Spleen (tissue), 13 donors: ENCODE data around the gene ROGDI. TPM values are rescaled to one million over a fixed set of nuclear protein-coding genes. Genes with fewer than 3 reads are reported as not detected.

Source experiments
- DNase-seq: peaks from one replicate; pipeline ENCODE4 v3.0.0-alpha.2; 2020
- H3K27ac ChIP-seq, 8 donors: fragments of 200-600 bp; sonication (generic) in 7 of 8; 1 replicate in 4 of 8; 2 replicates in 4 of 8; pipeline versions ENCODE4 v1.5.0 to v1.8.0; 2016 to 2021; ENCODE audit warnings: inconsistent platforms in 4 of 8, mild to moderate bottlenecking in 4 of 8, moderate library complexity in 1 of 8
- H3K27me3 ChIP-seq, 7 donors: fragments of 200-600 bp; sonication (generic) in 6 of 7; replicated peaks in 1 of 7; 1 replicate in 4 of 7; 2 replicates in 3 of 7; pipeline versions ENCODE4 v1.5.0 to v1.8.0; 2016 to 2021; ENCODE audit warnings: inconsistent platforms in 3 of 7, mild to moderate bottlenecking in 1 of 7
- H3K36me3 ChIP-seq, 6 donors: fragments of 200-600 bp; sonication (generic) in 5 of 6; 1 replicate in 4 of 6; 2 replicates in 2 of 6; pipeline versions ENCODE4 v1.5.0 to v1.8.0; 2016 to 2021; ENCODE audit warnings: inconsistent platforms in 2 of 6
- H3K4me1 ChIP-seq, 6 donors: fragments of 200-600 bp; sonication (generic) in 5 of 6; 1 replicate in 3 of 6; 2 replicates in 3 of 6; pipeline versions ENCODE4 v1.5.0 to v1.8.0; 2016 to 2021; ENCODE audit warnings: inconsistent platforms in 3 of 6
- H3K4me3 ChIP-seq, 8 donors: fragments of 200-600 bp; sonication (generic) in 7 of 8; 1 replicate in 4 of 8; 2 replicates in 4 of 8; pipeline versions ENCODE4 v1.5.0 to v1.8.0; 2016 to 2021; ENCODE audit warnings: inconsistent platforms in 4 of 8, mild to moderate bottlenecking in 4 of 8, moderate library complexity in 2 of 8
- H3K9me3 ChIP-seq, 8 donors: fragments of 200-600 bp; sonication (generic) in 7 of 8; 1 replicate in 4 of 8; 2 replicates in 4 of 8; pipeline versions ENCODE4 v1.5.0 to v1.8.0; 2016 to 2021; ENCODE audit warnings: inconsistent platforms in 4 of 8
- POLR2A ChIP-seq, 3 donors: fragments of 450-650 bp; IDR thresholded peaks; one replicate each; pipeline ENCODE4 v1.5.1; 2017; ENCODE audit warnings: antibody characterized with exemption in 3 of 3, mild to moderate bottlenecking in 1 of 3
- POLR2AphosphoS5 ChIP-seq, 3 donors: sonication (generic); formaldehyde crosslinking; IDR thresholded peaks; one replicate each; pipeline ENCODE4 v1.5.1; 2017; ENCODE audit warnings: antibody characterized with exemption in 3 of 3
- WGBS, 5 donors: extraction: QIAGEN DNeasy Blood & Tissue Kit in 3 of 5; methylation state at CpG; one replicate each; pipeline versions ENCODE4 v1.1.5 to v1.1.7; 2013 to 2018; 5-methylcytosine and 5-hydroxymethylcytosine counted together
- intact Hi-C: fragments of 100-400 bp; cut with DNase I; formaldehyde crosslinking; loops from one replicate; pipeline ENCODE4 v1.15.0; 2023; ENCODE audit warnings: low total_unique reads
- long read RNA-seq, 2 donors: transcript quantifications; one replicate each; lab custom pipeline, GENCODE V29; 2026
- polyA plus RNA-seq, 3 donors: library from polyadenylated mRNA; stranded (reverse); fragments of 200-250 nt; gene quantifications; one replicate each; pipeline ENCODE4 v1.2.1, GENCODE V29; 2013
- total RNA-seq, 7 donors: library from RNA; depleted of rRNA in 3 of 7; stranded (reverse); fragments of >200 nt in 3 of 7; fragmentation: NEBNext Ultra II Directional in 4 of 7; extraction: Animal tissue kit (Norgen Biotek cat#: 25700) in 4 of 7; gene quantifications; one replicate each; pipeline versions ENCODE4 v1.1.0 to v1.2.1, GENCODE V29; 2016 to 2021
- TF ChIP-seq, protein P1 (sequence below), 11 experiments: fragments of 200-600 bp in 7 of 11; fragments of 450-650 bp in 4 of 11; sonication (generic) in 4 of 11; IDR thresholded peaks in 8 of 11; conservative IDR thresholded peaks in 3 of 11; 1 replicate in 7 of 11; 2 replicates in 4 of 11; pipeline versions ENCODE4 v1.4.0 to v1.8.0; 2016 to 2021; ENCODE audit warnings: antibody characterized with exemption in 11 of 11, inconsistent platforms in 4 of 11, mild to moderate bottlenecking in 1 of 11
- donor health status: healthy with polysubstance abuse.
- donor health status: DM: no; HTN: no; CAD: no; lungs with moderate emphysema.
- donor health status: DM: no; HTN: no; CAD: no.
- donor health status: Bipolar disorder and iron deficiency.
- donor health status: healthy.
- donor health status: DM: no; HTN: no; CAD: no.
- donor health status: DM: yes; HTN: yes; CAD: no.

Gene ROGDI, protein sequence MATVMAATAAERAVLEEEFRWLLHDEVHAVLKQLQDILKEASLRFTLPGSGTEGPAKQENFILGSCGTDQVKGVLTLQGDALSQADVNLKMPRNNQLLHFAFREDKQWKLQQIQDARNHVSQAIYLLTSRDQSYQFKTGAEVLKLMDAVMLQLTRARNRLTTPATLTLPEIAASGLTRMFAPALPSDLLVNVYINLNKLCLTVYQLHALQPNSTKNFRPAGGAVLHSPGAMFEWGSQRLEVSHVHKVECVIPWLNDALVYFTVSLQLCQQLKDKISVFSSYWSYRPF
- 10 to 100 TPM; 25.5 to 41.4 (median 31.5) TPM for total RNA-seq
- 10 to 100 TPM; 24.6 to 47.5 (median 41.6) TPM for polyA plus RNA-seq
- long read RNA-seq, donor 1, transcript ROGDI-201 (11 exons, 1,735 nt): major isoform, 8 of 8 reads
- long read RNA-seq, donor 1, partial matches to known transcripts: 0 of 8 reads
- long read RNA-seq, donor 1, other reads (novel, unspliced or antisense): 0 of 8 reads
- long read RNA-seq, donor 2, transcript ROGDI-201 (11 exons, 1,735 nt): major isoform, 8 of 9 reads
- long read RNA-seq, donor 2, partial matches to known transcripts: 0 of 9 reads
- long read RNA-seq, donor 2, other reads (novel, unspliced or antisense): 0 of 9 reads

DNA sequence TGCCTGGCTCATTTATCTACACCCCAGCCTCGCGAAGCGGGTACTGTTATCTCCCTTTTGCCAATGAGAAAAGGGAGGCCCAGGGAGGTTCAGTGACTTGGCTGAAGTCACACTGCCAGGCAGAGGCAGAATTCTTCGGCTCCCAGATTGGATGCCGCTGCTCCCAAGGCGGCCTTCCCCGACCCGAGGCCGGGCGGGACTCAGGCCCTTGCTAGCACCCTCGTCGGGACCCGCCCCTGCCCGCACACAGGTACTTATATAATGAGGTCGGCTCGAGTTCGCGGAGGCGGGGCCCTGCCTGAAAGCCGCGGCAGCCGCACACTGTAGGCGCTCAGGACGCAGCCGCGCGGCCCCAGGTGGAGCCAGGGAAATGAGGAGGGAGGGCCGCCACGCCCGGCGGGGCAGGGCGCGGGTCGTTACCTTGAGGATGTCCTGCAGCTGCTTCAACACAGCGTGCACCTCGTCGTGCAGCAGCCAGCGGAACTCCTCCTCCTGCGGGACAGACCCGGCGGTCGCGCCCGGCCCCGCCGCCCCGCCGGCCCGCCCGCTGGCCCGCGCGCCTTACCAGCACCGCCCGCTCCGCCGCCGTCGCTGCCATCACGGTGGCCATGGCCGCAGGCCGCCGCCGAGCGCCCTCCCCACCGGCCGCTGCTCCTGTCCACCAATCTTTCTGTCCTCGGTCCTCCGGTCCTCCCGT is at the start of gene ROGDI:
Gene ROGDI, minus strand, starts transcription at position 672 of the 697 bp plus-strand sequence. Its CDS starts 62 bp downstream, at position 610.
- H3K9me3 ChIP-seq: no peaks in the 10 kb centered on the region
- TF ChIP-seq POLR2A (IDR thresholded peaks at IDR 0.05) (peak in 1 of 3 donors; percentile 21), POLR2AphosphoS5 (IDR thresholded peaks at IDR 0.05) (peak; percentile 57 to 80 (median 78))
- TF ChIP-seq, protein P1, sequence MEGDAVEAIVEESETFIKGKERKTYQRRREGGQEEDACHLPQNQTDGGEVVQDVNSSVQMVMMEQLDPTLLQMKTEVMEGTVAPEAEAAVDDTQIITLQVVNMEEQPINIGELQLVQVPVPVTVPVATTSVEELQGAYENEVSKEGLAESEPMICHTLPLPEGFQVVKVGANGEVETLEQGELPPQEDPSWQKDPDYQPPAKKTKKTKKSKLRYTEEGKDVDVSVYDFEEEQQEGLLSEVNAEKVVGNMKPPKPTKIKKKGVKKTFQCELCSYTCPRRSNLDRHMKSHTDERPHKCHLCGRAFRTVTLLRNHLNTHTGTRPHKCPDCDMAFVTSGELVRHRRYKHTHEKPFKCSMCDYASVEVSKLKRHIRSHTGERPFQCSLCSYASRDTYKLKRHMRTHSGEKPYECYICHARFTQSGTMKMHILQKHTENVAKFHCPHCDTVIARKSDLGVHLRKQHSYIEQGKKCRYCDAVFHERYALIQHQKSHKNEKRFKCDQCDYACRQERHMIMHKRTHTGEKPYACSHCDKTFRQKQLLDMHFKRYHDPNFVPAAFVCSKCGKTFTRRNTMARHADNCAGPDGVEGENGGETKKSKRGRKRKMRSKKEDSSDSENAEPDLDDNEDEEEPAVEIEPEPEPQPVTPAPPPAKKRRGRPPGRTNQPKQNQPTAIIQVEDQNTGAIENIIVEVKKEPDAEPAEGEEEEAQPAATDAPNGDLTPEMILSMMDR (IDR thresholded peaks at IDR 0.05 in 8 of 11, conservative IDR thresholded peaks at IDR 0.05 in 3 of 11): no peak
- peaks cover 19 to 42% (median 33%) of the 10 kb centered on the region in 6 donors for H3K4me1 ChIP-seq
- peak within 1 kb of the TSS; percentile 55 to 99 (median 93) for H3K4me3 ChIP-seq
- H3K36me3 ChIP-seq: peaks cover 0 to 64% (median 43%) of the 10 kb centered on the region in 6 donors
- DNase-seq: peak; percentile 97
- intact Hi-C loops: loop anchor here (5.0 kb wide), 1 partner anchor 35 kb away; the partner anchor contains the start of gene ZNF500
- no peaks in the 10 kb centered on the region for H3K27me3 ChIP-seq
- 0 to 1% (median 0%) methylated on average over 25 to 70 of the region's 70 CpGs for WGBS, 5 donors
- peak within 1 kb of the TSS; percentile 74 to 95 (median 90) for H3K27ac ChIP-seq

DNA sequence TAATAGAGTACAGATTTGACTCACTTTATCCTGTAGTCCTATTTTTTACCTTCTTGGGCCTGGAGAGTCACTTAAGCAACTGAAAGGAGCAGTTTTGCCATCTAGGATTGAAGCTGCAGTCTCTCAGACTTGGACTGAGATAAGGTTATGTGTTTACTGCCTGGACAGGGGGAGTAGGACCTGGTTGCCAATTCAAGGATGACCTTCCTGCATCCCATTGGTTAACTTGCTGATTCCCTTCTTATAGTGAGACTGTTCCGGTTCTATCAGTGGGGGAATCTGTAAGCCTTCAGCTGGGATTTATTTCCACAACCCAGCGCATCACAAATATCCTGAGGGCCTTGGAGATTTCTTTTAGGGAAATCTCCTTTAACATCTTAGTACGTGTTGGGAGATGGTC is 47.8 kb upstream of the ROGDI start:
- DNase-seq: no peak
- H3K9me3 ChIP-seq: no peaks in the 10 kb centered on the region
- H3K36me3 ChIP-seq: peaks cover 0 to 31% (median 23%) of the 10 kb centered on the region in 6 donors
- H3K4me3 ChIP-seq: peak overlapping the region in 4 of 8 donors; percentile 95 to 98 (median 96)
- intact Hi-C loops: no loop called here
- TF ChIP-seq, protein P1 (IDR thresholded peaks at IDR 0.05 in 8 of 11, conservative IDR thresholded peaks at IDR 0.05 in 3 of 11): no peak
- TF ChIP-seq POLR2A (IDR thresholded peaks at IDR 0.05): no peak
- TF ChIP-seq POLR2AphosphoS5 (IDR thresholded peaks at IDR 0.05): no peak
- no peaks in the 10 kb centered on the region for H3K27me3 ChIP-seq
- H3K27ac ChIP-seq: peak overlapping the region in 7 of 8 donors; percentile 9 to 100 (median 94)
- WGBS, 5 donors: 71 to 87% (median 78%) methylated on average over 3 of the region's 3 CpGs
- peaks cover 46 to 87% (median 74%) of the 10 kb centered on the region in 6 donors for H3K4me1 ChIP-seq

DNA sequence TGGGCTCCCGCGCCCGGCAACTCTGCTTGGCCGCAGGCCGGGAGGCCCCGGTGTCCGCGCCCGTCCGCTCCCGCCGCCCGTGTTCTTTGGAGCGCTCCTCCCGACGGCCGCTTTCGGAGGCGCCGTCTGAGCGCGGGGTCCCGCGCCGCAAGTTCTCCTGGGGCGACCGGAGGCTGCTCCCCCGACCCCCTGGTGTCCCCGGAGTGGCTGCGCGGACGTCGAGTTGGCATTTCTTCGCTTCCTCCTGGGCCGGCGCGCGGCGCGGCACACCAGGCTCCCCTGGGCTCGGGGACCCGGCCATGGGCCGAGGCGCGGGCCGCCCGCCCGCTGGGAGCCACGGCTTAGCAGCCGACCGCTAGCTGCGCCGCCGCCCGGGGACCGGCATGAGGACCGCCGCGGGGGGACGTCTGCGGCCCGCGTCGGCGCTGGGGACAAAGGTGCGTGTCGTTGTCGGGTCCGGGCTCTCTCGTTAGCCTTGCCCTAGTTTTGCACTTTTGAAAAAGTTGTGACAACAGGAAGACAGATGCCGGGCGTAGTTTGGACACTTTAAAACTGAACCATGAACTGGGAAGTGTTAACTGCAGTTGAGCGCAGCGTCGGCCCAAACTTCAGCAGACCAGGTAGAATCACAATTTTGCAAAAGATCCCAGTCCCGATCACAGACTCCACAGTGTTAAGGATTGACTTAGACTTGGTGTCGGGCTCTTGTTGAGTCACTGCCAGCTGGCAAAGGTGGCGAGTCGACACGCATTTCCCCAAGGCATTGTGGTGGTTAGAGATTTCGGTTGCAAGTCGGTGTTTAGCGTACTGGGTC is 45.5 kb upstream of the ROGDI start:
- Histone ChIP-seq H3K36me3 (peaks cover 4 to 31% (median 23%) of the 10 kb centered on the region in 6 donors), H3K4me3 (peak overlapping the region; percentile 94 to 98 (median 98)), H3K27ac (peak overlapping the region; percentile 94 to 100 (median 98)), H3K4me1 (peaks cover 38 to 76% (median 74%) of the 10 kb centered on the region in 6 donors), H3K9me3 (no peaks in the 10 kb centered on the region), H3K27me3 (no peaks in the 10 kb centered on the region)
- peak; percentile 91 for DNase-seq
- intact Hi-C loops: no loop called here
- TF ChIP-seq, protein P1 (IDR thresholded peaks at IDR 0.05 in 8 of 11, conservative IDR thresholded peaks at IDR 0.05 in 3 of 11): no peak
- TF ChIP-seq POLR2AphosphoS5 (IDR thresholded peaks at IDR 0.05) (peak in 2 of 3 donors; percentile 12 to 45), POLR2A (IDR thresholded peaks at IDR 0.05) (peak in 1 of 3 donors; percentile 31)
- 0 to 1% (median 0%) methylated on average over 14 to 83 of the region's 83 CpGs for WGBS, 5 donors
